NB4 (cell line): ENCODE measurements around the gene MAN1A1.

Experiments used
- CTCF ChIP-seq: IDR thresholded peaks from one replicate; pipeline ENCODE4 v1.5.1; 2012; ENCODE audit warnings: low read depth, low read length
- POLR2A ChIP-seq: IDR thresholded peaks from 2 replicates; pipeline ENCODE4 v1.6.1; 2011; ENCODE audit warnings: mild to moderate bottlenecking; ENCODE audit not compliant: insufficient read length; ENCODE audit errors: extremely low read depth

GRCh38 chr6:119218548-119218947 is 131.0 kb downstream of the MAN1A1 start:
- no peak for TF ChIP-seq POLR2A
- TF ChIP-seq CTCF = no peak
